DMS53 treated with DMSO at 0.1 percent for 48 hours (cell line): Measurements from ENCODE around the gene SH3GL2.

Experiments
- DNase-seq: peaks from one replicate; lab custom pipeline; 2025; ENCODE audit not compliant: unreplicated experiment; lab: John Stamatoyannopoulos, UW

Gene SH3GL2

GRCh38 chr9:17802249-17802857 lies 223.5 kb downstream of the SH3GL2 start:
- peak; percentile 8 for DNase-seq

GRCh38 chr9:17807613-17808282 lies 228.9 kb downstream of the SH3GL2 start:
- peak; percentile 59 for DNase-seq

GRCh38 chr9:17810317-17810716 lies 231.5 kb downstream of the SH3GL2 start:
- DNase-seq, result no peak

GRCh38 chr9:17810728-17811571 lies 232.1 kb downstream of the SH3GL2 start:
- peak; percentile 48 for DNase-seq

- DNase-seq, result no peak
Measured at GRCh38 chr9:17813798-17814197, 234.9 kb downstream of the SH3GL2 start.

- DNase-seq, result no peak
Measured at GRCh38 chr9:17816431-17817027, 237.7 kb downstream of the SH3GL2 start.

GRCh38 chr9:17824191-17824590 lies 245.3 kb downstream of the SH3GL2 start:
- no peak for DNase-seq

- no peak for DNase-seq
Measured at GRCh38 chr9:17824616-17825264, 245.9 kb downstream of the SH3GL2 start.

- no peak for DNase-seq
Measured at GRCh38 chr9:17825265-17825659, 246.4 kb downstream of the SH3GL2 start.

- DNase-seq, result no peak
Measured at GRCh38 chr9:17829064-17829463, 250.2 kb downstream of the SH3GL2 start.

GRCh38 chr9:17829812-17830385 lies 251.0 kb downstream of the SH3GL2 start:
- no peak for DNase-seq

GRCh38 chr9:17832812-17833211 lies 253.9 kb downstream of the SH3GL2 start:
- DNase-seq, result no peak

GRCh38 chr9:17833846-17834245 lies 255.0 kb downstream of the SH3GL2 start:
- no peak for DNase-seq

GRCh38 chr9:17837965-17838364 lies 259.1 kb downstream of the SH3GL2 start:
- DNase-seq, result no peak

- DNase-seq, result no peak
Measured at GRCh38 chr9:17839776-17840175, 260.9 kb downstream of the SH3GL2 start.

GRCh38 chr9:17843236-17843635 lies 264.4 kb downstream of the SH3GL2 start:
- no peak for DNase-seq
